Upper lobe of left lung (tissue), 4 donors: ENCODE data around the gene GSG1L2.

Source experiments
- CTCF ChIP-seq, 6 experiments: fragments of 450-650 bp in 4 of 6; fragments of 200-600 bp in 2 of 6; sonication (generic) in 2 of 6; IDR thresholded peaks; one replicate each; pipeline ENCODE4 v1.5.1; 2016 to 2019; ENCODE audit warnings: antibody characterized with exemption in 6 of 6
- EP300 ChIP-seq, 4 donors: sonication (generic); formaldehyde crosslinking; IDR thresholded peaks; one replicate each; pipeline ENCODE4 v1.5.1; 2017; ENCODE audit warnings: antibody characterized with exemption in 4 of 4, control low read depth in 2 of 4
- POLR2A ChIP-seq, 4 donors: fragments of 450-650 bp; IDR thresholded peaks; one replicate each; pipeline ENCODE4 v1.5.1; 2016 to 2017; ENCODE audit warnings: antibody characterized with exemption in 4 of 4, mild to moderate bottlenecking in 2 of 4
- POLR2AphosphoS5 ChIP-seq, 2 donors: sonication (generic); formaldehyde crosslinking; IDR thresholded peaks; one replicate each; pipeline ENCODE4 v1.5.1; 2017; ENCODE audit warnings: antibody characterized with exemption in 2 of 2

GRCh38 chr17:9862949-9863348 lies 41.1 kb upstream of the GSG1L2 start:
- no peak for TF ChIP-seq CTCF (IDR thresholded peaks at IDR 0.05)
- TF ChIP-seq EP300 (IDR thresholded peaks at IDR 0.05): no peak
- no peak for TF ChIP-seq POLR2A (IDR thresholded peaks at IDR 0.05)
- no peak for TF ChIP-seq POLR2AphosphoS5 (IDR thresholded peaks at IDR 0.05)
